ENCODE data around the gene INSL3.
"Not testable (repeated sequence)": the region's sequence is repeated elsewhere in the genome, so short reads cannot be mapped to it uniquely, and the experiment has no call there.

Gene INSL3

GRCh38 chr19:17788632-17789031 lies 32.7 kb downstream of the INSL3 start:
- no peak for DNase-seq (ENCODE audit: low read depth)
- TF ChIP-seq MAX (IDR thresholded peaks at IDR 0.05; ENCODE audit: low read depth, low read length) (no peak), MYC (IDR thresholded peaks at IDR 0.05; ENCODE audit: low read depth, low read length) (no peak), POLR2A (IDR thresholded peaks at IDR 0.05; ENCODE audit: extremely low read depth, insufficient read length) (no peak)
- H3K4me3 ChIP-seq (ENCODE audit: low read depth, low read length) = no peak overlapping the region

GRCh38 chr19:17787274-17787913 lies 33.9 kb downstream of the INSL3 start:
- DNase-seq (ENCODE audit: low read depth) = no peak
- TF ChIP-seq MAX (IDR thresholded peaks at IDR 0.05; ENCODE audit: low read depth, low read length) (no peak), CTCF (IDR thresholded peaks at IDR 0.05; ENCODE audit: low read depth, low read length) (no peak), MYC (IDR thresholded peaks at IDR 0.05; ENCODE audit: low read depth, low read length) (no peak), POLR2A (IDR thresholded peaks at IDR 0.05; ENCODE audit: extremely low read depth, insufficient read length) (no peak)

GRCh38 chr19:17784201-17785008 lies 36.9 kb downstream of the INSL3 start:
- H3K4me3 ChIP-seq (ENCODE audit: low read depth, low read length) = no peak overlapping the region
- peak; percentile 80 for DNase-seq (ENCODE audit: low read depth)
- no peak for TF ChIP-seq MAX (IDR thresholded peaks at IDR 0.05; ENCODE audit: low read depth, low read length)
- peak; percentile 73 for TF ChIP-seq CTCF (IDR thresholded peaks at IDR 0.05; ENCODE audit: low read depth, low read length)

More at GRCh38 chr19:17787274-17787913, 33.9 kb downstream of the INSL3 start:
- no peak overlapping the region for H3K4me3 ChIP-seq (ENCODE audit: low read depth, low read length)

GRCh38 chr19:17783721-17784120 lies 37.6 kb downstream of the INSL3 start:
- not testable (repeated sequence) for DNase-seq (ENCODE audit: low read depth); H3K4me3 ChIP-seq (ENCODE audit: low read depth, low read length)

- TF ChIP-seq MYC (IDR thresholded peaks at IDR 0.05; ENCODE audit: low read depth, low read length) = no peak
- TF ChIP-seq POLR2A (IDR thresholded peaks at IDR 0.05; ENCODE audit: extremely low read depth, insufficient read length) = no peak
- TF ChIP-seq MAX (IDR thresholded peaks at IDR 0.05; ENCODE audit: low read depth, low read length) = no peak
- DNase-seq (ENCODE audit: low read depth) = no peak
- H3K4me3 ChIP-seq (ENCODE audit: low read depth, low read length) = no peak overlapping the region
Measured at GRCh38 chr19:17780781-17781180, 40.5 kb downstream of the INSL3 start.

GRCh38 chr19:17778968-17779929 lies 42.1 kb downstream of the INSL3 start:
- peak; percentile 40 for DNase-seq (ENCODE audit: low read depth)
- TF ChIP-seq MYC (IDR thresholded peaks at IDR 0.05; ENCODE audit: low read depth, low read length) (no peak), MAX (IDR thresholded peaks at IDR 0.05; ENCODE audit: low read depth, low read length) (no peak), POLR2A (IDR thresholded peaks at IDR 0.05; ENCODE audit: extremely low read depth, insufficient read length) (no peak), CTCF (IDR thresholded peaks at IDR 0.05; ENCODE audit: low read depth, low read length) (no peak)
- H3K4me3 ChIP-seq (ENCODE audit: low read depth, low read length) = no peak overlapping the region
